HG03139 (cell line): Measurements from ENCODE around the gene HPS1.

Source experiments
- ATAC-seq: cut with Tn5 transposase; IDR thresholded peaks from one replicate; pipeline ENCODE4 v1.9.1; 2021; ENCODE audit not compliant: unreplicated experiment

HPS1 gene

GRCh38 chr10:98415731-98416119, 31.0 kb downstream of the HPS1 start:
- ATAC-seq, result no peak

GRCh38 chr10:98414932-98415730, 31.6 kb downstream of the HPS1 start, which contains the start of gene PYROXD2:
PYROXD2 (minus strand) TSS chr10:98415182; CDS start chr10:98415135, 47 bp downstream.
- peak; percentile 70 for ATAC-seq

- ATAC-seq, result no peak
Observed at GRCh38 chr10:98414578-98414931, 32.2 kb downstream of the HPS1 start.

- ATAC-seq, result no peak
Observed at GRCh38 chr10:98411768-98412167, 35.0 kb downstream of the HPS1 start.

GRCh38 chr10:98411166-98411565, 35.6 kb downstream of the HPS1 start:
- no peak for ATAC-seq

- no peak for ATAC-seq
Observed at GRCh38 chr10:98410759-98411158, 36.0 kb downstream of the HPS1 start.

GRCh38 chr10:98410135-98410743, 36.5 kb downstream of the HPS1 start:
- ATAC-seq, result no peak

GRCh38 chr10:98408799-98409198, 37.9 kb downstream of the HPS1 start:
- ATAC-seq, result no peak

- ATAC-seq, result no peak
Observed at GRCh38 chr10:98407744-98408241, 38.9 kb downstream of the HPS1 start.

GRCh38 chr10:98407017-98407743, 39.6 kb downstream of the HPS1 start:
- ATAC-seq, result no peak

- ATAC-seq, result no peak
Observed at GRCh38 chr10:98405422-98405821, 41.3 kb downstream of the HPS1 start.

GRCh38 chr10:98404571-98405359, 42.0 kb downstream of the HPS1 start:
- no peak for ATAC-seq

- ATAC-seq, result no peak
Observed at GRCh38 chr10:98403812-98404504, 42.8 kb downstream of the HPS1 start.

- no peak for ATAC-seq
Observed at GRCh38 chr10:98402931-98403718, 43.6 kb downstream of the HPS1 start.

GRCh38 chr10:98402478-98402877, 44.3 kb downstream of the HPS1 start:
- ATAC-seq, result no peak

GRCh38 chr10:98400482-98400881, 46.3 kb downstream of the HPS1 start:
- ATAC-seq, result no peak

- no peak for ATAC-seq
Observed at GRCh38 chr10:98399784-98400183, 47.0 kb downstream of the HPS1 start.

- no peak for ATAC-seq
Observed at GRCh38 chr10:98397089-98397600, 49.6 kb downstream of the HPS1 start.
